GM21825 (cell line): ENCODE results near the gene MAP7D2.

Experiments used
- ATAC-seq: cut with Tn5 transposase; IDR thresholded peaks from one replicate; pipeline ENCODE4 v1.9.1; 2021; ENCODE audit warnings: mild to moderate bottlenecking, moderate library complexity; ENCODE audit not compliant: unreplicated experiment

MAP7D2 gene

DNA sequence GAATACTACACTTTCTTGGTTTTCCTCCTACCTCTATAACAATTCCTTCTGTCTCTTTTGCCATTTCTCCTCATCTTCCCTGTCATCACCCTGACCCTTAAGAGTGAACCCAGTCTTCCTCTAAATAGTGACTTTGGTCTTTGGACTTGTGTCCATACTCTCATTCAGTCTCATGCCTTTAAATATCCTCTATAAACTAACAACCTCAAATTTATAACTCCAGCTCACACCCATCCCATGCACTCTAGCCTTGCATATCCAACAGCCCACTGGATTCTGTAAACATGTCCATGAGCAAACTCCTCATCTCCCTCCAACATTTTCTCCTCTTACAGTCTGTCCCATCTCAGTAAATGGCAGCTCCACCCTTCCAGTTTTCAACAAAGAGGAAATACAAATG, 140.9 kb downstream of the MAP7D2 start:
- ATAC-seq: no peak

- no peak for ATAC-seq
Observed at GRCh38 chrX:19972984-19973383, 143.7 kb downstream of the MAP7D2 start.

- no peak for ATAC-seq
Observed at GRCh38 chrX:19968276-19968675, 148.4 kb downstream of the MAP7D2 start.

DNA sequence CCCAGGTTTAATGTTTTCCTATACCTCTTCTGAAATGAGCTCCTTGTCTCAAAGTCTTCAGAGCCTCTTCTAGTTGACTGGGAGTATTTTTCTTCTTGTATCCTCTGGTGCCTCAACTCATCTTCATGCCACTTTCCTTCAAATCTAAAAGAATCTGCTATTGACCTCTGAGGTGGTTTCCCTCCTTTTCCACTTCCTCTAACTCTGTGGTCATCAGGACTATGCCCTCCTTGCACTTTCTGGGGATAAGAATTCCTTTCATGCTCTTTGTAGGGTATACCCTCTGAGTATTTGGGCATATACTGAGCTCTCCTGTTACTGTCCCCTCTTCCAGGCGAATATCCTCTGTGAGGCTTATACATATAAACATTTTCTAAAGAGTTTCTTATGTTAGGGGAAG, 150.7 kb downstream of the MAP7D2 start:
- ATAC-seq: no peak

- no peak for ATAC-seq
Observed at GRCh38 chrX:19964017-19964710, 152.5 kb downstream of the MAP7D2 start.

- ATAC-seq: no peak
Observed at GRCh38 chrX:19960913-19961312, 155.8 kb downstream of the MAP7D2 start.

DNA sequence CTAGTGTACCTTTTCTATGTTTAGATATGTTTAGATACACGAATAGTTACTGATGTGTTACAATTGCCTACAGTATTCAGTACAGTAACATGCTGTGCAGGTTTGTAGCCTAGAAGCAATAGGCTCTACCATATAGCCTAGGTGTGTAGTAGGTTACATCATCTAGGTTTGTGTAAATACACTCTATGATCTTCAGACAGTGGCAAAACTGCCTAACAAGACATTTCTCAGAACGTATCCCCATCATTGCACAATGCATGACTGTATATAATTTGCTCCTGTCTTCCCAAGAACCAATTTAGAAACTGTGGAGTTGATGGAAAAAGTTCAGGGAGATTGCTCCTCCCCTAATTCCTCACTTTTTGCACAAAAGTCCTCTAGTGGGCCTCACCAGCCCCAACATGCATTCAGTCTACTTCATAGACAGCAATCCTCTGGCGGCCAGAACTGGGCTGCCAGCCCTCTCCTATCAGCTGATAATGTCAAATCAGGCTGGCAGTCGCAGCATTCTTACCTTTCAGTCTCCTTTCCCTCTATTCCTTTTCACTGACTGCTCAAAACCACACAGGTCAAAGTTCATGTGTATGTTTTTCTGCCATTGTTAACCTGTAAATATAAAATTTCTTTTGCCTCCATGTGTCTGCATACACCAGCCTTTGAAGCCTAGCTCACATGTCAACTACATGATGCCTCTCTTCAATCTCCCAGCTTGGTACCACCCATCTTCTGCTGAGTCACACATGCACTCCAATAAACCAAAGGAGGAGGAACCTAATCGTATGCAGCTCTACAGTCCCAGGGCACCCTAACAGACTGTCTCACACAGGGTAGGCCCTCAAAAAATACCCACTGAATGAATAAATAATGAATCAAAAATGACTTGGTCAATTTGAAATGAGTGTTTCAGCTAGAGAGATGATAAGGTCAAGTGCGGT, 157.9 kb downstream of the MAP7D2 start:
- ATAC-seq: no peak

DNA sequence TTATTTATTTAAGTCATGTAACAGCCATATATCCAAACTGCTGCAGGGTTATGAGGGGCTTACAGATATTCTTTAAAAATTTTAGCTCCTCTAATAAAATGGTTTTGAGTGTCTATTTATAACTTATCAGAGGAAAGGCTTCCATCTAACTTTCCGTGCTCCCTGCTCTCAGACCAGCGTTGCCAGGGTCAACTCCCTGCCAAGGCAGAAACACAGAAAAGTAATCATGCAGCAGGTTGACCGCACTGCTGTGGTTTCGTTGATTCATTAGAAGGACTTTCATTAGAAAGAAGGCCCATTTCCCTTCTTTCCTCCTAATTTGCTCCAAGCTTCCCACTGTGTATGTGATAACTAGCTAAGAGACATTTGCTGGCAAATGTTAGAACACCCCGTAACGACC, 159.8 kb downstream of the MAP7D2 start:
- no peak for ATAC-seq
